Activated CD4-positive, CD25-positive, alpha-beta regulatory T cell treated with anti-CD3 and anti-CD28 coated beads, Interleukin-2, amount 50 U/mL, for 16 hours (primary cell): ENCODE results near the gene MIB1.
"Not testable (repeated sequence)": the region's sequence is repeated elsewhere in the genome, so short reads cannot be mapped to it uniquely, and the experiment has no call there.

Experiments used
- DNase-seq: peaks from one replicate; pipeline ENCODE4 v3.0.0-alpha.2; 2020; ENCODE audit warnings: low read depth, low spot score

MIB1 gene

DNA sequence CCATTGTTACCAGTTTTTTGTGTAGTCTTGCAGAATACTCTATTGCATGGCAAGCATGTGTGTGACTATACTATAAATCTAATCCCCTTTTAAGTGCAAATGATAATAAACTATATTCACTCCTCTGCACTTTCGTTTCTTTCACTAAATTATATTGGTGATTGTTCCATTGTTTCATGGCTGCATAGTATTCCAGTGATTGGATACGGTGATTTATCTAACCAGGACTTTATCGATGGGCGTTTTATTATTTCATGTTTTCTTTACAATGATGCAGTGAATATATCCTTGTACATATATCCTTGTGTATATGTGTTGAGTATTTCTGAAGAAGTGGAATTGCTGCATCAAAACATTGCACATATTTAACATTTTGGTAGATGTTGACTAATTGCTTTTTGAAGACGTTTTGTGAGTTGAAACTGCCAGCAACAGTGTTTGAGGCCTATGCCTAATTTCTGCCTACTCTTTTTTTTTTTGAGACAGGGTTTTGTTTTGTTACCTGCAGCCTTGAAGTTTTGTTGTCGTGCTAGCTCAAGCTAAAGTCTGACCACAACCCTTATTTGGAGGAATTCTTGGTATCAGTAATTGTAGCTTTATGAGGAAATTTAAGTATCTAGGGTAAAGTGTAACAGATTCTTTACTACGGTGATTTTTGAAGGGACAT lies 2.7 kb downstream of the MIB1 start:
- no peak for DNase-seq

DNA sequence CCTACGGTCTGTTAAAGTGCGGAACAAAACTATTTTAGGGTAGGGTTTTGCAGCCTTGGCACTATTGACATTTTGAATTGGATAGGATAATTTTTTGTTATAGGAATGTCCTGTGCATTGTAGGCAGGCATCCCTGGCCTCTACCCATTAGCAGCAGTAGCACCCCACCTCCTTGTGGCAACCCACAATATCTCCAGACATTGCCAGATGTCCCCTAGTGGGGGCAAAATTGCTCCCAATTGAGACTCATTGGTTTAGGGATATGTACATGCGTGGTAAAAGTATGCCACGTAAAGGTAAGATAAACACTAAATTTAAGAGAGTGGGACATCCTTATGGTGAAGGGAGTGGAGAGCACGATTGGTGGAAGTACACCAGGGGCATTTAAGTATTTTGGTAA lies 4.6 kb downstream of the MIB1 start:
- DNase-seq = no peak

DNA sequence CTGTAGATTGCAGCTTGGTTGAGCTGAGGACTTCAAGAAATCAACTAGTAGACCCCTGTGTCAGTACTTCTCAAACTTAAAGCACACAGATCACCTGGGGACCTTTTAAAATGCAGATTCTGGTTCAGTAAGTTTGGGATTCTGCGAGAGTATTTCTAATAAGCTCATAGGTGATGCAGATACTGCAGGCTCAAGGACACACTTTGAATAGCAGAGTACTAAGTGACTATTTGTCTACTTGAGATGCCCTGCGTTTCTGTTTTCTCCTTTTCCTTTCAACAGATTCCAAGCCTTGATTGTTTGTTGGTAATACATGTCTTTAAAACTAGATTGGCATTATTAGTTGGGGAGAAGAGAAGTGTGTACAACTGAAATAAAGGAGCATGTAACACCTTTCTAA lies 6.7 kb downstream of the MIB1 start:
- DNase-seq = no peak

DNA sequence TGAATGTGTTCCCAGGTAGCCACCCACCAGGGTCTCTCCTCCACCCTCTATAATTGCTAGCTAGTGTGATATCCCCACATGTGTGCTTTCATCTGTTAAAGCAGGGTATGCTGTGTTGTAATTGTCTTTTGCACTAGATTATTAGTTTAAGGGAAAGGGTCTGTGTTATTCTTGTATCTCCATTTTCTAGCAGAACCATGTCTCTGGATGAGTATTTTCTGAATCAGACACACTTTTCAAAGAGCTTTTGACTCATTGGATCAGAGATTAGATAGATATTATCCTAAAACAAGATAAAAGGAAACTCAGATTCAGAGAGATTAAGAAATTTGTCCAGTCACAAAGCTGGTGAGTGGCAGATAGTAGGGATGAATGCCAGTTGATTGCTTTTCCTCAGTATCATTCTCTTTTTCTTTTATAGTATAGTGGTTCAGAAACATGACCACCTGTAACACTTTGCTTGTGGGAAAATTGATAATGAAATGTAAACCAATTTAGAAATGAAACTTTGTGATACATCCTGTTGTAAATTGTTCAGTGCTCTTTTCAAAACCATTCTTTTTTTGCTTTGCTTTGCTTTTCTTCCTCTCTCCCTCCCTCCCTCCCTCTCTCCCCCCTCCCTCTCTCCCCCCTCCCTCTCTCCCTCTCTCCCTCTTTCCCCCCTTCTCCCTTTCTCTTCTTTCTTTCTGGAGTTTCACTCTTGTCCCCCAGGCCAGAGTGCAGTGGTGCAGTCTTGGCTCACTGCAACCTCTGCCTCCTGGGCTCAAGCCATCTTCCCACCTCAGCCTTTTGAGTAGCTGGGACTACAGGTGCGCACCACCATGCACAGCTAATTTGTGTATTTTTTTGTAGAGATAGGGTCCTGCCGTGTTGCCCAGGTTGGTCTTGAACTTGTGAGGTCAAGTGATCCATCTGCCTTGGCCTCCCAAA lies 7.4 kb downstream of the MIB1 start:
- no peak for DNase-seq

DNA sequence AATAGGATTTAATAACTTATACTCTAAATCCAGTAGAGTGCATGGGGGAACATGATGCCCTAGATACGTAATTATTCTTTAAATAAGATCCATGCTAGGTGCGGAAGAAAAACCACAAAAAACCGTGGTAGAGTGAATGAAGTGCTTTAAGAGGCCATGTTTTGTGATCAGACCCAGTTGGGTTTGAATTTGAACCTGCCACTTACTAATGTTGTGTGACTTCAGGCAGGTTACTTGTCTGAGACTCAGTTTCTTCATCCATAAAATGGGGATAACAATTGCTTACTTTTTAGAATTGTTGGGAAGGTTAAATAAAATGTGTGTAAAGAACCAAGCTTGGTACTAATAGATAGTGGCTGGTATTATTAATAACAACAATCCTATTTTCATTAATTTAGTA lies 17.2 kb downstream of the MIB1 start:
- DNase-seq = no peak

DNA sequence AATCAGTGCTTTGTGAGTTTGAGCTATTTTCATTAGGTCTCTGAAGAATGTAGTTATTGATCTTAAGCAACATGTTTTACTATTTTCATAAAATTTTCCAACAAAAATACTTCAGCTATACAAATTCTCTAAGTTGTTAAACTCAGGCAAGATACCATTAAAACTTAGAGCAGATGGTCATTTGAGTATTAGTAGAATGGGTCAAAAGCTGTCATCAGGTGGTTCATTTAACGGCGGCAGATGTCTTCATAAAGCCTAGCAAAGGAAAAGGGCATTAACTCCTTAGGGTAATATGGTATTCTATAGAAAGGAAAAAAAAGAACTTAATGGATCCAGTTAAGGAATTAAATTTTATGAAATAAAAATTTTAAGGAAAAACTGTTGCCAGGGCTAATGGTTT lies 19.2 kb downstream of the MIB1 start:
- no peak for DNase-seq

DNA sequence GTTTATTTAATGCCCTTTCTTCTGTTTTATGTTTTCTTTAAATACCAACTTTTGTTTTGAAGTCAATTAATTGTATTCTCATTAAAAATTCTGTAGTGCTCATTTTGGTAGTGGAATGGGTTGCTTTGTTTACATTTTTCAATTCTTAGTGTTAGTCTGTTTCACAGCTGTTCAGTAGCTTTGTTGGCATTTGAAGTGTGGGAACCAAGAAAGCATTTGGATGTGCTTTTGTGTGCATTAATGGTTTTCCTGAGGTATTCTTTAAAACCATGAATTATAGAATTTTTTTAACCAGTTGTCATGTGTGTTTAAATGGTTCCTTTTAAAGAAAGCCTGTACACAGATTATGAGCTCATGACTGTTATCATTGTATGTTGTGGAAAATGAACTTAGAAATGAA lies 19.7 kb downstream of the MIB1 start:
- no peak for DNase-seq

DNA sequence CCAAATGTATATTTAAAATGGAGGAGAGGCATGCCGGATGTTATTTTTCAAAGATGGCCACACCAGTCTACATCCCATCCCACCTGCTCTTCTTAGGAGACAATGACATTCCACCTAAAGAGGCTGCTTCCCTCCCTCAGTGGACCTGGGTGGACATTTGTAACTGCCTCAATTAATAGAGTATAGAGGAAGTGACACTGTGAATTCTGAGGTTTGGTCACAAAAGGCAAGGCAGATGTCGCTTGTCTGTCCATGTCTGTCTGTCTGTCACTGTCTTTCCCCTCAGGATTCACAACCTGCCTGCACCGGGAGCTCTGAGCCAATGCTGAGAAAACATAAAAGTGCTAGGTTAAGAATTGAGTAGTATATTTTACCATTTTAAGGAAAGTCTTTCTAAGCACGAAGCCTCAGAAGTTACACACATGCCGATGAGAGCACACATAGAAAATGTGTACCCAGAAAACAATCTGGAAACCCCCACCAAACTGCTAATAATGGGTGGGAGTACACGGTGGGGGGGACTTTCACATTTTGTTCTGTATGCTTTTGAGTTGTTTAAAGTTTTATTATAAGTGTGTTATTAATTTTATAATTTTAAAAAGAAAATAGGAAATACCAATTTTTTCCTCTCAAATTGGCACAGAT lies 21.0 kb downstream of the MIB1 start:
- no peak for DNase-seq

DNA sequence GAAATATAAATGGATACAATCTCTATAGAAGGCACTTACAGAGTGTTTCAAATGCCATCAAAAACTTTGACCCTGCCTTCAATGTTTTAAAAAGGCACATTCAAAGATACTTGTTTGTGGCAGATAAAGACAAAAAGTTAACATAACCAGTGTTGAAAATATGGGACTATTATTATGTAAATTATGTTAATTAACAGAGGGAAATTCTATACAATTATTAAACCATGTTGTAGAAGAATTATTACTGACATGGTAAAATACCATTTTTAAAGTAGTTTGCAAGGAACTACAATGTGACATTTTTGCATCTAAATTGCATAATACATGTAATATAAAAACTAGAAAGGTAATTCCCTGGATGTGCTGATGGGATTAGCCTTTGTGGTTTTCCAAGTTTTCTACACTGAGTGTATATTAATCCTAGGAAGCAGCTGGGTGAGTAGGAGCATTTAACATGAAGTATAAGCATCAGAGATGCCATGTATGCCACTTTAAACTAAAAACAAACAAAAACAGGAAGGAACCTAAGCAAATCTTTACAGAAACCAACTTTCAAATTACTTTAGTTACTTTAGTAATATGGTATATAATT lies 21.7 kb downstream of the MIB1 start:
- no peak for DNase-seq

DNA sequence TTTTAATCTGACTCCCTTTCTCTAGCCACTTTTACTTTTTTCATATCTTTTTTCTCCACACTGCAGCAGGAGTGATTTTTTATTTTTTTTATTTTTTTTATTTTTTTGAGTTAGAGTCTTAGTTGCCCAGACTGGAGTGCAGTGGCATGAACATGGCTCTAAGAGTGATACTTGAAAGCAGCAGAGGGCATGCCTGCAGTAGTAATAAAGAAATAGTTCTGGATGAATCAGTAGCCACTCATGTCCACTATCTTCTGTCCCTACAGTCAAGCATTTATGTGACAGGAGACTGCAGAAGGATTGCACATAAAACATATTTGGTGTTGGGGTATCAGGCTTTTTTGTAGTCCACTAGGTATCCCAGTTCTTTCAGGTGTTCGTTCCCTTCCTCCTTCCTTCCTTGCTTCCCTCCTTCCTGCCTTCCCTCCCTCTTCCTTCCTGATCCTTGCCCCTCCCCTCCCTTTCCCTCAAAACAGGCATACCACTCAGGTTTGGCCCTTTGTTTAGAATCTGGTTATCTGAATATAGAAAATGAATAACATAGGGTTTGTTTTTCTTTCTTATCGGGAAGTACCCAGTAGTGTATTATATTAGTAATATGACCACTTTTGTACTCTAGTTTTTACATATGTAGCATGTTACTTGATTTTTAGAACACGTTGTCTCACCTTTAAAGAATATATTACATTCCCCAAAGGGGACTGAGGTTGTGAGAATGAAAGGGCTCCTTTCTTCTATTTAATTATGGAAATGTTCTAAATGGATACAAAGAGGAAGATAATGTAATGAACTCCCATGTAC lies 23.5 kb downstream of the MIB1 start:
- DNase-seq = no peak

DNA sequence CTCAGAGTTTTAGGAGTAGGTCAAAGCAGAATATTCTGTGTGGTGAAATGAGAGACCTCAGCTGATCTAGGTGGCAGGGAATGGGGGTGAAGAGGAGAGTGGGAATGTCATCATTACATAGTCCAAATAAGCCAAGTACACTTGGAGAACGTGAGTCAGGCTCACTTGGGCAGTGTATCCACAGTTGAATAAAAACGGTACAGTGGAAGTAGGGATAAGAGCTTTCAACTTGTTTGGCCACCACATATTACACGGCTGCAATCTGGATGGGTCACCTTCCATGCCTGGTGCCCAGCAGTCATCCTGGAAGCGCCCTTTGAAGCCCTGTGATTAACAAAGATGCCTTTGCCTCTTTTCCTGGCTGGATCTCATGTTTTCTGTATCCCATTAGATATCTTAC lies 28.6 kb downstream of the MIB1 start:
- no peak for DNase-seq

DNA sequence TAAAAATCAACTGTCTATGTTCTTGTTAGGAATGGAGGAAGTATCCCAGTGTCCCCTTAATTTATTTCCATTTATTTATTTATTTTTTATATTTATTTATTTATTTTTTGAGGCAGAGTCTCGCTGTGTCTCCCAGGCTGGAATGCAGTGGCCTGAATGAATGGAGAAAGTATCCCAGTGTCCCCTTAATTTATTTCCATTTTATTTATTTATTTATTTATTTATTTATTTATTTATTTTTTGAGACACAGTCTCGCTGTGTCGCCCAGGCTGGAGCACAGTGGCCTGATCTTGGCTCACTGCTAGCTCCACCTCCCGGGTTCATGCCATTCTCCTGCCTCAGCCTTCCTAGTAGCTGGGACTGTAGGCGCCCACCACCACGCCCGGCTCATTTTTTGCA lies 34.1 kb downstream of the MIB1 start:
- no peak for DNase-seq

DNA sequence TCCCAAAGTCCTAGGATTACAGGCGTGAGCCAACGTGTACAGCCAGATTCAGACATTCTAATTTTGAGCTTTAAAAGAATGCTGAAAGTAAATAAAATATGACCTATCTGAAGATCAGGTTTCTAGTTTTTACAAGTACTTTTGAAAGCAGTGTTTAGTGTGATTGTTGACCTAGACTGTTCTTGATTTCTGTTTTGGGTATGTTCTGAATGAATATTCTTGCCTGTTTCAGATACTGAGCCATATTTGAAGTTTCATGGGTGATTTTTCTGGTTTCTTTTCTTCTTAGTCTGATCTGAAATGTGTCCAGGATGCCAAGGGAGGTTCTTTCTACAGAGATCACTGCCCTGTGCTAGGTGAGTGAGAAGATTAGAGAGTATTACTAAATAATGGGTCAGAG lies 37.2 kb downstream of the MIB1 start:
- DNase-seq = no peak

DNA sequence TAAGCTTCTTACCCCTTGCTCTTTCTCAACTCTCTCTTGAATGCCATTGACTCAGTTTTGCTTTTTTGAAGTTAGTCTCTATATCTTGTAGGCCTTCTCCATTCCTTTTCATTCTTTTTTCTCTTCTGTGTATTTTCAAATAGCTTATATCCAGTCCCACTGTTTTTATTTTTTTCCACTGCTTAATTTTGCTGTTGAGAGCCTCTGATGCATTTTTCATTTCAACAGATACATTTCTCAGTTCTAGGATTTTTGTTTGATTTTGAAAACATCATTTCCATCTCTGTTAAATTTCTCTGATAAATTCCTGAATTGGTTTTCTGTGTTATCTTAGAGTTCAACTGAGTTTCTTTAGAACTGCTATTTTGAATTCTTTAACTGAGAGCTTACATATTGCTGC lies 45.9 kb downstream of the MIB1 start:
- DNase-seq = no peak

DNA sequence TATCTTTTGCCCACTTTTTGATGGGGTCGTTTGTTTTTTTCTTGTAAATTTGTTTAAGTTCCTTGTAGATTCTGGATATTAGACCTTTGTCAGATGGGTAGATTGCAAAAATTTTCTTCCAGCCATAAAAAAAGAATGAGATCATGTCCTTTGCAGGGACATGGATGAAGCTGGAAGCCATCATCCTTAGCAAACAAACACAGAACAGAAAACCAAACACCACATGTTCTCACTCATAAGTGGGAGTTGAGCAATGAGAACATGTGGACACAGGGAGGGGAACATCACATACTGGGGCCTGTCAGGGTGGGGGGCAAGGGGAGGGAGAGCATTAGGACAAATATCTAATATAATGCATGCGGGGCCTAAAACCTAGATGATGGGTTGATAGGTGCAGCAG lies 55.5 kb downstream of the MIB1 start:
- not testable (repeated sequence) for DNase-seq

DNA sequence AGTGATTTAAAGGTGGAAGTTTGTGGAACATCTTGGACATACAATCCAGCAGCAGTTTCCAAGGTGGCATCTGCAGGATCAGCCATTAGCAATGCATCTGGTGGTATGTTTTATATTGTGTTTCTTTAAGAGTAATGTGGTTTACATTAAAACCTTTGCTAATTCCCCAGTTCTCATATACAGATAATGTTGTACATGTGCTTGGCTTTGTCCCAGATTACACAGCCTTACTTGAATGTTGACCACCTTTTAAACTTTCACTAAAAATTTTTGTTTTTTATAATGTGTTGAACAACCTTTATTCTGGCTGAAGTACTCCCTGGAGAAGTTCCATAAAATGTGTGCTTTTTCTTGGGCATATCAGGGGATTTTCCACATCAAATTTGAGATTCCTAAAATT lies 57.5 kb downstream of the MIB1 start:
- DNase-seq = no peak

DNA sequence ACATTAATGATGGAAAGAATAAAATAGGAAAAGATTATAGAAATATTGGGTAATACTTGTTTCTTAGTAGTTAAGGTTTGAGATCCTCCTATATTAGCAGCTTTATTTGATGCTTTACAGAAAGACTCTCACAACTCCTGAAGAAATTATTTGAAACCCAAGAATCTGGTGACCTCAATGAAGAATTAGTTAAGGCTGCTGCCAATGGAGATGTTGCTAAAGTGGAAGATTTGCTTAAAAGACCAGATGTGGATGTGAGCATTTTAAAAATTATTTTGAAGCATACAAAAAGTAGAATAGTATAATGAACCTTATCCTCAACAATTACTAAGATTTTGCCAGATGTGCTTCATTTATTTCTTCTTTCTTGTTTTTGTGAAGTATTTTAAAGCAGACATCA lies 59.1 kb downstream of the MIB1 start:
- no peak for DNase-seq

DNA sequence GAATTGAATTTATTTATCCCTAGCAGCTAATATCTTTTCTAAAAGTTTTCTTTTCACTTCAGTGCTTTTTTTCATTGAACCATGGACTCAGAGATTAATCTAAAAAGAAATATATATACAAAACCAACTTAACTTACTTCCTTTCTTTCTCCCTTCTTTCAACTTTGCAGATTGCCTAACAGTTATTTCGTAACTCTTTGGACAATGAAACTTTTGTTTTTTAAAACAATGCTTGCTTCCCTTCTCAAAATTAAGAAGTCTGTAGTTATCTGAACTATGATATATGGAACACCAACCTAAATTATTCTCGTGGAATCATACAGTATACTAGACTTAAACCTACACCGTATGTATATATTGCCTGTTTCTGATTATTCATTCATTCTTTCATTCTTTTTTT lies 62.9 kb downstream of the MIB1 start:
- no peak for DNase-seq

DNA sequence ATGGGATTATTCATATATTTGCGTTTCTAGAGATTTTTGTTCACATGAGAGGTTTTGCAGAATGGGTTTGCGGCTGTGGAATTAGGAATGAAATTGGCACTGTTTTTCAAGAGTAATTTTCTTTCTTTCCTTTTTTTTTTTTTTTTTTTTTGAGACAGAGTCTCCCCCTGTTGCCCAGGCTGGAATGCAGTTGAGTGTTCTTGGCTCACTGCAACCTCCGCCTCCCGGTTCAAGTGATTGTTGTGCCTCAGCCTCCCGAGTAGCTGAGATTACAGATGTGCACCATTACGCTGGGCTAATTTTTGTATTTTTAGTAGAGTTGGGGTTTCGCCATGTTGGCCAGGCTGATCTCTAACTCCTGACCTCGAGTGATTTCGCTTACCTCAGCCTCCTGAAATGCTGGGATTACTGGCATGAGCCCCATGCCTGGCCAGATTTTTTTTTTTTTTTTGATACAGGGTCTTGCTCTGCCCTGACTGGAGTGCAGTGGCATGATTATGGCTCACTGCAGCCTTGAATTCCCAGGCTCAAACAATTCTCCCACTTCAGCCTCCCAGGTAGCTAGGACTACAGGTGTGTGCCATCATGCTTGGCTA lies 65.3 kb downstream of the MIB1 start:
- no peak for DNase-seq

DNA sequence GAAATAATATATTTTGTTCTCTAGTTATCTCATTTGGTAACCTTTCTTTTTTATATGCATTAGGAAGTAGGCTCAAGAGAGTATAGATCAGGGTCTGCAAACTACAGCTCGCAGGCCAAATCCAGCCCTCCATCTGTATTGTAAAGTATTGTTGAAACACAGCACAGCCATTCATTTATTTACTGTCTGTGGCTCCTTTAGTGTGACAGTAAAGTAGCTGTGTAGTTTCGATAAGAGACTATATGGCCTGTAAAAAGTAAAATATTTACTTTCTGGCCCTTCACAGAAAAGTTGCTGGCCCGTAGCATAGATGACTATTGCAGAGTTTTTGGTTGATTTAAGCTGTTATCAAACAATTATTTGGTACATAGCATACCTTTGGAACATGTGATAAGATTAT lies 67.6 kb downstream of the MIB1 start:
- no peak for DNase-seq

DNA sequence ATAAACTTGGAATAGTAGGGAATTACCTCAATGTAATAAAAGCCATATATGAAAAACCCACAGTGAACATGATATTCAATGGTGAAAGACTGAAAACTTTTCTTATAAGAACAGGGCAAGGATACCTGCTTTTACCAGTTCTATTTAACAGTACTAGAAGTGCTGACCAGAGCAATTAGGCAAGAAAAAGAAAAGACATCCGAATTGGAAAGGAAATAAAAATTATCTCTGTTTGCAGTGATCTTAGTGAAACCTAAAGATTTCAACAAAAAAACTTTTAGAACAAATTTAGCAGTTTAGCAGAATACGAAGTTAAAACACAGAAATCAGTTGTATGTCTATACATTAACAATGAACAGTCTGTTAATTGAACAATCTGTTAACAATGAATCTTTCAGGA lies 69.1 kb downstream of the MIB1 start:
- no peak for DNase-seq
